GM12878 (cell line): ENCODE results near the gene SLC4A8. TPM values are rescaled to one million over a fixed set of nuclear protein-coding genes. Genes with fewer than 3 reads are reported as not detected.

Experiments used
- ATAC-seq: fragments of 200-7000 bp; cut with Tn5 transposase; 3 replicates; pipeline ENCODE4 v1.9.1; 2020; ENCODE audit warnings: mild to moderate bottlenecking, moderate library complexity
- BruUV-seq: library from RNA; stranded (reverse); fragments of 400-500 nt; replicated peaks from 2 replicates; lab custom pipeline; 2021; lab: Mats Ljungman, UMichigan
- CTCF ChIA-PET: fragments of 300-600 bp; sonication (Branson Sonifier 250); formaldehyde crosslinking; extraction: SDS; loops from one replicate; lab custom pipeline; 2021; ENCODE audit warnings: inconsistent platforms; lab: Yijun Ruan, JAX
- POLR2A ChIA-PET: fragments of 350-600 bp; formaldehyde crosslinking; extraction: SDS; loops from one replicate; lab custom pipeline; 2021; ENCODE audit warnings: inconsistent platforms; lab: Charles Lee
- RAD21 ChIA-PET: fragments of 300-600 bp; sonication (Branson Sonifier 250); formaldehyde crosslinking; loops from one replicate; lab custom pipeline; 2023; ENCODE audit warnings: antibody characterized with exemption; ENCODE audit not compliant: unreplicated experiment; lab: Charles Lee
- SMC1A ChIA-PET: fragments of 300-600 bp; sonication (Branson Sonifier 250); formaldehyde crosslinking; loops from one replicate; lab custom pipeline; 2023; ENCODE audit not compliant: unreplicated experiment, uncharacterized antibody; lab: Charles Lee
- DNase-seq: peaks from one replicate; pipeline ENCODE4 v3.0.0-alpha.2; 2011; ENCODE audit warnings: low read depth, low spot score
- FAIRE-seq: peaks from 3 replicates; lab custom pipeline; 2011; peaks lifted over from hg19 to GRCh38; lab: Jason Lieb, UNC
- H2AFZ ChIP-seq: 2 replicates; pipeline ENCODE4 v1.6.0; 2011; ENCODE audit warnings: low read depth, low read length, control low read depth; ENCODE audit not compliant: control insufficient read depth
- H3K27ac ChIP-seq: 2 replicates; pipeline ENCODE4 v1.5.1; 2011; ENCODE audit warnings: control low read depth; ENCODE audit not compliant: control insufficient read depth, insufficient read depth
- H3K27me3 ChIP-seq, 2 experiments: replicated peaks in 1 of 2; 2 replicates each; pipeline versions ENCODE4 v1.6.0 to v1.6.1; 2011; ENCODE audit warnings: low read length in 1 of 2; ENCODE audit not compliant: control insufficient read depth in 2 of 2, insufficient read depth in 2 of 2
- H3K36me3 ChIP-seq, 2 experiments: 2 replicates each; pipeline ENCODE4 v1.5.1; 2011; ENCODE audit warnings: low read length in 1 of 2; ENCODE audit not compliant: control insufficient read depth in 2 of 2, insufficient read depth in 2 of 2
- H3K4me1 ChIP-seq: 2 replicates; pipeline ENCODE4 v1.6.1; 2011; ENCODE audit warnings: mild to moderate bottlenecking, low read length, moderate library complexity, mixed read lengths; ENCODE audit not compliant: control insufficient read depth, insufficient read depth
- H3K4me2 ChIP-seq: 2 replicates; pipeline ENCODE4 v1.6.0; 2011; ENCODE audit warnings: control low read depth; ENCODE audit not compliant: control insufficient read depth, insufficient read depth
- H3K4me3 ChIP-seq: fragments of 200-600 bp; sonication (generic); 2 replicates; pipeline ENCODE4 v1.5.1; 2016
- H3K79me2 ChIP-seq: 2 replicates; pipeline ENCODE4 v1.6.0; 2011; ENCODE audit warnings: low read length; ENCODE audit not compliant: control insufficient read depth, insufficient read depth
- H3K9ac ChIP-seq: 2 replicates; pipeline ENCODE4 v1.8.0; 2011; ENCODE audit warnings: low read length, control low read depth, mixed read lengths; ENCODE audit not compliant: control insufficient read depth, insufficient read depth
- H3K9me3 ChIP-seq: replicated peaks from 3 replicates; pipeline ENCODE4 v1.5.1; 2011; ENCODE audit warnings: mild to moderate bottlenecking, low read length; ENCODE audit not compliant: control insufficient read depth, insufficient read depth
- H4K20me1 ChIP-seq: 2 replicates; pipeline ENCODE4 v1.6.0; 2011; ENCODE audit not compliant: control insufficient read depth, insufficient read depth
- BCLAF1 ChIP-seq: fragments of 450-650 bp; IDR thresholded peaks from 2 replicates; pipeline ENCODE4 v1.6.1; 2017; ENCODE audit warnings: antibody characterized with exemption, mild to moderate bottlenecking, moderate library complexity
- BHLHE40 ChIP-seq, 2 experiments: fragments of 450-650 bp in 1 of 2; IDR thresholded peaks; 2 replicates each; pipeline ENCODE4 v1.6.1; 2011 to 2017; ENCODE audit warnings: low read depth in 2 of 2, borderline replicate concordance in 1 of 2, improper control_type of control experiment in 1 of 2, low read length in 1 of 2, mild to moderate bottlenecking in 1 of 2
- CBFB ChIP-seq: IDR thresholded peaks from 2 replicates; pipeline ENCODE4 v1.6.1; 2016; ENCODE audit warnings: antibody characterized with exemption, low read depth
- E2F4 ChIP-seq: IDR thresholded peaks from 2 replicates; pipeline ENCODE4 v1.6.1; 2012; ENCODE audit warnings: low read depth, low read length, improper control_type of control experiment
- IKZF2 ChIP-seq, 2 experiments: fragments of 450-650 bp; IDR thresholded peaks; 2 replicates each; pipeline ENCODE4 v1.6.1; 2017; ENCODE audit warnings: mild to moderate bottlenecking in 2 of 2, moderate library complexity in 2 of 2
- IRF3 ChIP-seq: fragments of 450-650 bp; IDR thresholded peaks from 2 replicates; pipeline ENCODE4 v1.6.1; 2014; ENCODE audit warnings: mild to moderate bottlenecking
- IRF4 ChIP-seq: IDR thresholded peaks from 2 replicates; pipeline ENCODE4 v1.6.1; 2011; ENCODE audit warnings: low read depth, low read length
- KDM1A ChIP-seq: fragments of 200-600 bp; sonication (generic); IDR thresholded peaks from 2 replicates; pipeline ENCODE4 v1.6.1; 2016; ENCODE audit warnings: borderline replicate concordance
- MAX ChIP-seq: IDR thresholded peaks from 2 replicates; pipeline ENCODE4 v1.6.1; 2012; ENCODE audit warnings: low read depth, low read length, improper control_type of control experiment
- NBN ChIP-seq: fragments of 450-650 bp; IDR thresholded peaks from 2 replicates; pipeline ENCODE4 v1.6.1; 2016
- NFYB ChIP-seq: IDR thresholded peaks from 2 replicates; pipeline ENCODE4 v1.6.1; 2011; ENCODE audit warnings: low read depth, mild to moderate bottlenecking, low read length, improper control_type of control experiment, moderate library complexity; ENCODE audit not compliant: insufficient read depth
- PAX5 ChIP-seq: IDR thresholded peaks from 2 replicates; pipeline ENCODE4 v1.6.1; 2011; ENCODE audit warnings: low read depth, low read length, borderline replicate concordance
- POLR2A ChIP-seq: IDR thresholded peaks from 2 replicates; pipeline ENCODE4 v1.6.1; 2011; ENCODE audit warnings: low read depth, mild to moderate bottlenecking, low read length
- RAD51 ChIP-seq: fragments of 450-650 bp; IDR thresholded peaks from 2 replicates; pipeline ENCODE4 v1.6.1; 2016; ENCODE audit warnings: moderate library complexity, mild to moderate bottlenecking, inconsistent platforms
- SMAD1 ChIP-seq: fragments of 450-650 bp; IDR thresholded peaks from 2 replicates; pipeline ENCODE4 v1.6.1; 2018; ENCODE audit warnings: mild to moderate bottlenecking, low read depth; ENCODE audit not compliant: partially characterized antibody
- TCF3 ChIP-seq: IDR thresholded peaks from 2 replicates; pipeline ENCODE4 v1.6.1; 2012; ENCODE audit warnings: low read depth, mild to moderate bottlenecking, low read length, borderline replicate concordance; ENCODE audit not compliant: insufficient read depth
- ZNF217 ChIP-seq: fragments of 450-650 bp; IDR thresholded peaks from 2 replicates; pipeline ENCODE4 v1.6.1; 2017; ENCODE audit warnings: antibody characterized with exemption, mild to moderate bottlenecking
- ZNF622 ChIP-seq: fragments of 450-650 bp; IDR thresholded peaks from 2 replicates; pipeline ENCODE4 v1.6.1; 2017; ENCODE audit warnings: mild to moderate bottlenecking, inconsistent platforms
- WGBS: methylation state at CpG from one replicate; pipeline ENCODE4 v1.1.6; 2016; ENCODE audit warnings: low lambda C conversion rate; ENCODE audit not compliant: insufficient replicate concordance, insufficient coverage; ENCODE audit errors: missing lambda C conversion rate; 5-methylcytosine and 5-hydroxymethylcytosine counted together
- in situ Hi-C: fragments of 300-500 bp; cut with MboI; formaldehyde crosslinking; loops from 9 replicates; pipeline ENCODE4 v1.14.3; 2018; ENCODE audit warnings: mixed read lengths
- intact Hi-C: fragments of 100-400 bp; cut with micrococcal nuclease; formaldehyde crosslinking; loops from one replicate; pipeline ENCODE4 v1.14.2; 2022; ENCODE audit not compliant: unreplicated experiment
- polyA plus RNA-seq, 11 experiments: library from polyadenylated mRNA; depleted of rRNA in 4 of 11; unstranded in 6 of 11; stranded (reverse) in 5 of 11; fragments of >200 nt; fragmentation: Nextera tagmentation in 4 of 11; fragmentation: Illumina TruSeq in 1 of 11; extraction: Ambion mirVana in 4 of 11; extraction: Trizol in 1 of 11; gene quantifications; 1 replicate in 1 of 11; 2 replicates in 10 of 11; pipeline versions ENCODE4 v1.2.1 to v1.2.3, GENCODE V29; 2011 to 2016; ENCODE audit warnings: inconsistent platforms in 2 of 11, missing spikeins in 2 of 11, low read depth in 1 of 11
- total RNA-seq, 4 experiments: library from RNA; depleted of rRNA in 3 of 4; stranded (reverse); fragments of >200 nt in 3 of 4; fragmentation: Illumina TruSeq in 1 of 4; extraction: Trizol in 1 of 4; gene quantifications; 2 replicates each; pipeline versions ENCODE4 v1.2.1 to v1.2.3, GENCODE V29; 2013 to 2021

Gene SLC4A8
- total and polyA plus RNA-seq, 10 of the 15 experiments (the other 5 are each of a cell fraction or from before 2014, with no cell fraction given) = 1.4 to 7.7 (median 3.7) TPM

- CTCF ChIA-PET = no interaction called here
- Histone ChIP-seq H4K20me1 (no peaks in the 10 kb centered on the region), H3K27me3 (no peaks in the 10 kb centered on the region), H2AFZ (no peak overlapping the region), H3K4me2 (no peak overlapping the region), H3K79me2 (no peaks in the 10 kb centered on the region), H3K36me3 (no peaks in the 10 kb centered on the region; a peak in 1 of 4 replicates), H3K9me3 (no peaks in the 10 kb centered on the region), H3K9ac (no peak overlapping the region), H3K27ac (no peak overlapping the region), H3K4me1 (no peaks in the 10 kb centered on the region), H3K4me3 (no peak overlapping the region)
- intact Hi-C loops = no loop called here
- FAIRE-seq = no peak
- WGBS = 0% methylated on average over 1 of the region's 1 CpG
- DNase-seq = no peak
- BruUV-seq = no TSS peak
- in situ Hi-C loops = no loop called here
- RAD21 ChIA-PET = no interaction called here
- POLR2A ChIA-PET = no interaction called here
- TF ChIP-seq ZNF217 (no peak), NFYB (no peak), NBN (no peak), PAX5 (no peak), IRF4 (no peak), MAX (no peak), IKZF2 (IDR thresholded peaks at IDR 0.05) (no peak), IRF3 (no peak), ZNF622 (no peak), BHLHE40 (IDR thresholded peaks at IDR 0.05; ENCODE audit: borderline replicate concordance in 1 of 2, low read depth in 2 of 2, low read length in 1 of 2) (no peak), BCLAF1 (no peak), POLR2A (no peak), SMAD1 (no peak), E2F4 (no peak), TCF3 (no peak), RAD51 (no peak), CBFB (no peak), KDM1A (no peak)
- SMC1A ChIA-PET = no interaction called here
- ATAC-seq = no peak
These were observed 25.7 kb downstream of the SLC4A8 start for GRCh38 chr12:51450333-51450732.
